Activated CD4-positive, alpha-beta T cell treated with anti-CD3 and anti-CD28 coated beads, Interleukin-2, amount 50 U/mL, for 16 hours (primary cell): ENCODE measurements around the gene CDON.

Experiments used
- DNase-seq: peaks from one replicate; pipeline ENCODE4 v3.0.0-alpha.2; 2020

The CDON gene

DNA sequence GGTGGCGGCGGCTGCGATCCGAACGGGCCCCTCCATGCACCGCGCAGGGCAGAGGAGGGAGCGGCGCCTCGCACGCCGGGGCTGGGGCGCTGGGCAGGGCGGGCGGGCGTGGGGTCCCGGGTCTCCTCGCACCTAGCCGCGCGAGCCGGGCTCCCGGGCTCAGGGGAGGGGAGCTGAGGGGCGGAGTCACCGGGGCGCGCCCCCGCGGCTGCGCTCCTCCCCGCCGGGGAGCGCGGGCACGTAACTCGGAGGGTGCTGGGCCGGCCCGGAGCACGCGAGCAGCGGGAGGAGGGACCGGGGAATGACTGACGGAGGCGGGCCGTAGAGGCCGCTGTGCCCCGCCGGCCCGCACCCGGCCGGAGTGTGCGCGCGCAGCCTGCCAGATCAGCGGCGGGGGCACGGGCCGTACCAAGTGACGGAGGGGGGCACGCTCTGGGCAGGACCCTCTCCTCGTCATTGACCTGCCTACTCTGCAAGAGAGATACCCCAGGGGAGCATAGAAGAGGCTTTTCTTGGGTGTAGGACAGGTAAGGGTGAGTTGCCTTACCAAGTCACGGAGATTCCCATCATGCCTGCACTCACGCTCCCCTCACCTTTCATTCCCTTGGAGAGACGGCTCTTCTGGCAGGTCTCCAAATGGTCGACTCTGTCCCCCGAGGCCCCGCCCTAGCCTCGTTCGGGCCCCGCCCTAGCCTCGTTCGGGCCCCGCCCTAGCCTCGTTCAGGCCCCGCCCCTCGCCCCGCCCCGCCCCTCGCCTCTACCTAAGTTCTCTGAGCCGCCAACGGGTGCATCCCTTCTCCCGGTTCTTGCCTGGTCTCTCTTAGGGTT lies at the start of gene CDON:
TSS of gene CDON (minus strand) at position 188 of the 828 bp plus-strand sequence. CDS start 39,390 bp downstream, outside the sequence.
- DNase-seq, result peak; percentile 92

GRCh38 chr11:126111458-126112116 lies 48.9 kb upstream of the CDON start:
- DNase-seq, result no peak

GRCh38 chr11:126109941-126110731 lies 47.5 kb upstream of the CDON start:
- peak; percentile 64 for DNase-seq

DNA sequence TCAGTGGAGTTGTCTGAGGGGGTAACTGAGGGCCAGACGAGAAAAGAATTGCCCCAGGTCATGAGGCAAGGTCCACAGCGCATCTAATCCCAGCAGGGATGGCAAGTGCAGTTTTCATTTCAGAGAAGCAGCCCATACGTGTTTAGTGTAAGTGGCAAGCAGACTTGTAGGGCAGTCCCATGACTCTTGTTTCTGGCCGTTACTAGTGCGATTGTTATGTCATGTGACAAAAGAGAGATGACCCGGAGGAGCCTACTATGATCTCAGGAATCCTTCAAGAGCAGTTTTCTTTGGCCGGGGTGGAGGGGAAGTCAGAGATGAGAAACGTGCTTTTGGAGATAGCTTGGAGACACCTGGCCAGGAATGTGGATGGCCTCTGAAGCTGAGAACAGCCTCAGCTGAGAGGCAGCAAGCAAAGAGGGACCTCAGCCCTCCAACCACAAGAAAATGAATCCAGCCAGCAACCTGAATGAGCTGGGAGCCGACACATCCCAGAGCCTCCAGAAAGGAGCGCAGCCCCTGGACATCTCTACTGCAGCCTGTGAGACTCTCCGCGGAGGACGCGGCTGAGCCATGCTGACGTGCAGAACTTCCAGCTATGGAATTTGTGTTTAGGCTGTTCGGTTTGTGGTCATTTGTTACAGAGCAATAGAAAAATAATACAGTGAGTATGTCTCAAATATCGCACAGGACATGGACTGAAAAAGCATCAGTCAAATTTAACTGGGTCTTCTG lies 44.1 kb upstream of the CDON start:
- DNase-seq, result no peak

DNA sequence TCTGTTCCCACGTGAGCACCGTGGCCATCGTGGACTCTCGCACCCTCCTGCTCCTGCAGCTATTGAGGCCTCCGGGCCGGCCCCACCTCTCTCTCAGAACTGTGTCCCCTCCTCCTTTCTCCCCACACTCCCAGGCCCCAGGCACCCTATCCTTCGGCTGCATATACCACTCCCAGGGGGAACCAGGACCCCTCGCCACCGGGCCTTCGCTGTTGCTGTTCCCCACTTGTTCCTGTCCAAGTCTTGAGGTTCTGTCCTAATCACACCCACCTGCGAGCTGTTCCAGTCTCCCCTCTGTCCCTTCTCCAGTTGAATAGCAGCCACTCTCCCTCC lies 43.0 kb upstream of the CDON start:
- no peak for DNase-seq

- no peak for DNase-seq
Observed at GRCh38 chr11:126105022-126105747, 42.5 kb upstream of the CDON start.

DNA sequence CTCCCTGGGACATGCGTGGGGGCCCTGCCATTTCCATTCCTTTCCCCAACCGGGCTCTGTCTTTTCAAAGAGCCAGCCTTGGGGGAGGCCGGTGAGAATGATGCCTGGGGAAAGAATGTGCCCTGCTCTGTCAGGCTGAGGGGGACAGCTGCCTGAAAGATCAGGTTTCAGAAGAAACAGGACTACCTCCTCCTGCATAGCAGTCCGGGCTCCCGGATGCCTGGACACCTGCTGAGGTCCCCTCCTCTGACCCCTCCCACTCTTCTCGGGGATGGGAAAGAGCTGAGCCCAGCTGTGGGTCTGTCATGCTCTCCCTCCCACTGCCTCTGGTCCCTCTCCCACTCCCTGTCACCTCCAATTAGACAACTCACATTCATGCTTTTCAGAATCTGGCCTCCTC lies 41.8 kb upstream of the CDON start:
- no peak for DNase-seq

DNA sequence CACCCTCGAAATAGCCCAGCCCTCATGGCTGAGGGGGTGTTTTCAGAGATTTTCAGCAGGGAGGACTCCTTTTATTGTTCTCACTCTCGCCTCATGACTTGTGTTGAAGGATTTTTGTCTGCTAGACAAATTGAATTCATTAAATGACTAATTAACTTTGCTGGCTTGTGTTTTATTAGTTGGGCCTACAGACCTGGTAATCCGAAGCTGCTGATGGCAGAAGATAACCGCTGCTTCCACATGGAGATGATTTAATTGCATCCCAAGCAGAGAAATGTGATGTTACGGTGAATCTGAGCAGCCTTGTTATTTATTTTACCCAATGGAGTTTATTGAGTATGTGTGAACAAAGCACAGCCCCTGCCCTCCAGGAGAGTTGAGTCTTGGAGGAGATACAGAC lies 40.5 kb upstream of the CDON start:
- no peak for DNase-seq

DNA sequence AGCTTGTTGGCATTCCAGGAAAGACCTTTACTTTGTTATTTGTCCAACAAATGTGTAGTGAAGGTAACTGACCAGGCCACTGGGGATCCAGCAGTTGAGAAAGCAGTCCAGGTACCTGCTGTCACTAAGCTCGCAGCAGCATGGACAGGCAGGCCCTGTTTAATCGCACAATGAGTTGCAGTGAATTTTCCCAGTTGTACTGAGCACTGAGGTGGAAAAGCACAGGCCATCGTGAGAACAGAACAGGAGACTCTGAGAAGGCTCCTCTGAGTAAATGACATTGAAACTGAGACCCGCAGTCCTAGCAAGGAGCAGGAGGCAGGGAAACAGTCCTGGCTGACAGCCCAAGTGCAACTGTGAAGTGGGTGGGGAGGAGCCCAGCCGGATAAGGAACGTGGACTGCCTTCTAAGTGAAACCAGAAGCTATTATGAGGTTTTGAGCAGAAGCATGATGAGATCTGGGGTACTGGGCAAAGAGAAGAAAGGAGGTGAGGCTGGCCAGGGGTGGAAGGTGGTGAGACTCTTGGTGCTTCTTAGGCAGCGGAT lies 39.8 kb upstream of the CDON start:
- DNase-seq, result no peak

GRCh38 chr11:126101930-126102283 lies 39.2 kb upstream of the CDON start:
- DNase-seq, result no peak

DNA sequence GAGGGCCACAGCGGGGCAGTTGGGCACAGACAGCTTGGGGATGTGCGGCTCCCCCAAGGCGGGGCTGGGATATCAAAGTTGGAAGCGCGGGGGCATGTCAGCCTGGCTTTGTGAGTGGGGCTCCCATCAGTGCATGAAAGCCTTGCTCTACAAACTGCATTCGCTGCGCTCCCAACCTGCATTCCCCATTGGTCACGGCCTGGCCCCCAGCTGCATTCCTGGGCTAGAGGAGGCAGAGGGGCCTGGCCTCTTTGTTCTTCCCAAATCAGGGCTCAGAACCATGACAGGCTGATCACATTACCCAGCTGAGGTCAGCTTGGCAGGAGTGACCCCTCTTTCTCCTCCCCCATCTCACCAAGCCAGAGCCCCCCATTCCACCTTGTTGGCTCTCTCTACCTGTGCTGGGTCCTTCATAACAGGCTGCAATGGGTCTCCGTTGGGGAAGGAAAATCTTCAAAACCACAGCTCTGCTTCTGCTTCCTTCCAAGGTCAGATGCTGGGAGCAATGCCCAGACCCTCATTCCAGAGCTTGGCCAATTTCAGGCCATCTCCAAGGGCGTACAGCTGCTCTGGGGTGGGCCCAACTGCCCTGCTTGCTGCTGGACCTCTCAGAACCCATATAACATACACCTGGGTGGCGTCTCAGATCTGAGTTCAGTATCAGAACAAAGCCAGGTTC lies 38.7 kb upstream of the CDON start:
- no peak for DNase-seq

DNA sequence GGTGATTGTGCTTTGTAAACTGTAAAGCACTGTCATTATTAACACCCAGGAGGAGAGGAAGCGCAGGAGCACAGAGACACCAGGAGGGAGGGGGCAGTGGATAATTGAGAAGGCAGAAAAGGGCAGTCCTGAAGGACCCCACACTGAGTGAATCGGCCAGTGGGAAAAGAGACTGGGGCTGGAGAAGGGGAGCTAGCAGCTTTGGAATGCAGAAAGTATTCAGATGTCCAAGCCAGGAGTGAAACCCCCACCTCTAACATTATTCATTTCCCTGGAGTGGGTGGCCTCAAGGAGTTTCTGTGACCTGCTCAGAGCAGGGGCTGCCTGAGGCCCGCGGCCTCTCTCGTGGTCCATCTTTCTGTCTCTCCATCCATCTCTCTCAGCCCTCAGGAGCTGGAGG lies 38.0 kb upstream of the CDON start:
- DNase-seq, result no peak

- DNase-seq, result no peak
Observed at GRCh38 chr11:126098204-126098769, 35.6 kb upstream of the CDON start.

- no peak for DNase-seq
Observed at GRCh38 chr11:126095745-126096144, 33.1 kb upstream of the CDON start.

DNA sequence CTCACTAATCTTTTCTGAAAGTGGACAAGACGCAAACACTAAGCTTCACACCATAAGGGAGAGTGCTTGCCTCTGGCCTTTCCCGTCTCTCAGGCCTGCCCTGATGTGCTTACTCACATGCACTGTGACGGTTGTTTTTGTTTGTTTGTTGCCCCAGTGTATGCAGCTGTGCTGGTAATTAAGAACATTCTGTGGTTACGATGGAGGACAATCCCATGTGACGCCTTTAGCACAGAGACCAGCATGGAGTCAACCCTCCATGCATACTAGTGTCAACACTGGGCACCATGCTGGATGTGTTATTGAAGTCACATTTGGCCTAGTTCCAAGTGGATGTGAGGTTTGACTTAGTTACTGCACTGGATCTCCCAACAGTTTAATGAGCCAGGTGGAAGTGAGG lies 27.8 kb upstream of the CDON start:
- DNase-seq, result no peak

DNA sequence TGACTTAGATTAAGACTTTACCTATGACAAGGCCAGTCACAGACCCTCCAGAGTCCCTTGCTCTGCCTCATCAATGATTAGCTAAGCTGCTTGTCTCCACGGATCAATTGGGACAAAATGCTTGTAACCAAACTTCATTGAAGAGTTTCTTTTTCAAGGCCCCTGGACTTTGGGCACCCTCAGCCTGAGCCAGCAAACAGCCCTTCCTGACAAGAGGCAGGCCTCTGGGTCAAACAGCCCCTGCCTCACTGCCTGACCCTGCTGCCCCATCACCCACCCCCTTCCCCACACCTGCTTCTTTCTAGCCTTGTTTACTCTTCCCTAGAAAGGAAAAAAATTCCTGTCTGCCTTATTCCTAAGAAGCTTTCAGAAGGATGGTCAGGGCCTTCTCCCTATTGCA lies 26.3 kb upstream of the CDON start:
- no peak for DNase-seq

- no peak for DNase-seq
Observed at GRCh38 chr11:126086248-126086647, 23.6 kb upstream of the CDON start.

DNA sequence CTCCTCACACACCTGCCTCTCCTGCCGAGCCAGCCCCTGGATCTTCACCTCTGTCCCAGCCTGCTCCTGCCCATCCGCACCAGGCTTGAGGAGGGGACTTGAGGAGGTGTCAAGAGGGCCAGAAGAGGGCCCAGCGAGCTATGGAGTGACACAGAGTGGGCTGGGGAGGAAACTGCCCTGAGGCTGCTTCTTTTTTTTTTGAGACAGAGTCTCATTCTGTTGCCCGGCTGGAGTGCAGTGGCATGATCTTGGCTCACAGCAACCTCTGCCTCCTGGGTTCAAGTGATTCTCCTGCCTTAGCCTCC lies 21.9 kb upstream of the CDON start:
- no peak for DNase-seq

- peak; percentile 67 for DNase-seq
Observed at GRCh38 chr11:126083829-126084607, 21.4 kb upstream of the CDON start.

DNA sequence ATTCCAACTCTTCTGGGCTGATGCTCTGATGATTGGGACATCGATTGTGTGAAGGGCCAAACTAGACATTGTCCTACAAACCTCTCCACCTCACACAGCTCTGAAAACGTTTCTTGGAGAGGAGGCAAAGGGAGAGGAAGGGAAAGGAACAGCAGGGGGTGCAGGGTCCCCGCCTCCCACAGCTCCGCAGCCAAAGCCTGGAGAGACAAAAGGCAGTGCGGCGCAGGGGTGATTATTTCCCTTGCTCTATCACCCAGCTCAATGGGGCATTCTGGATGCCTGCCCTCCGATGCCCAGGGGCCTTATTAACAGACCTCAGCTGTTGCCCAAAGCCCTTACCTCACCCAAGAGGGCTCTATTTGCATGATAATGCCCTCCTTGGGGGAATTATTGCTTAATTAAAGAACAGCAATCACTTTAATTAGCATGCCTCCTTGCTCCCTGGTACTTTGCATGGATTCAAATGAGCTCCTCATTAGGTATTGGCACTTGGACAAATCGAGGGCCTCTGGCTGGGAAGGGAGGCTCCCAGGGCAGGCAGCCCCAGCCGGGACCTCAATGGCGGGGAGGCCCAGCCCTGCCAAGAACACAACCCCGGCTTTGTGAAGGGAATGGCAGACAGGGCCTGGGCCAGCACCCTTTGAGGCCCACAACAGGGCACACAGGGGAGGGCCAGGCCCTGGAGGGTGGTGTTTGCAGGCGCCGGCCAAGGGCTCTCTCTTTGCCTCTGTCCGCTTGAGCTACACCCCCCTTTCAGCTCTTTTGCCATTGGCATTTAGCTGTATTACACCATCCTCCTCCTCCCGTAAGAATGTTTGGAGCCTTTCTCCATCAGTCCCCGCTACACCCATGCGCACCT lies 19.8 kb upstream of the CDON start:
- no peak for DNase-seq
